ENCODE results near the gene SERPINB6. TPM values are rescaled to one million over a fixed set of nuclear protein-coding genes. Genes with fewer than 3 reads are reported as not detected.
"Not testable (repeated sequence)": the region's sequence is repeated elsewhere in the genome, so short reads cannot be mapped to it uniquely, and the experiment has no call there.

The SERPINB6 gene
- total RNA-seq, 4 donors from 2014 or later: 76.6 to 95.7 (median 84.4) TPM

GRCh38 chr6:2998249-2998997 lies 27.1 kb upstream of the SERPINB6 start:
- peak overlapping the region in 3 of 4 donors; percentile 77 to 97 (median 88) for H3K4me3 ChIP-seq
- not testable (repeated sequence) for DNase-seq, H3K9me3 ChIP-seq, H3K36me3 ChIP-seq, H3K27me3 ChIP-seq
- WGBS, 2 donors: 3 to 4% methylated on average over 9 to 10 of the region's 16 CpGs
- H3K4me1 ChIP-seq: peaks cover 14 to 36% (median 20%) of the 10 kb centered on the region in 3 donors
- peak overlapping the region; percentile 89 to 95 (median 93) for H3K27ac ChIP-seq
- intact Hi-C loops (cut with DNase I): loop anchor here (5.0 kb wide), 1 partner anchor 54 kb away; no protein-coding TSS in a partner anchor
- peak; percentile 38 to 83 (median 77) for TF ChIP-seq CTCF (IDR thresholded peaks at IDR 0.05)

GRCh38 chr6:2993755-2994317 lies 22.5 kb upstream of the SERPINB6 start:
- Histone ChIP-seq H3K27ac (no peak overlapping the region), H3K4me3 (no peak overlapping the region), H3K9me3 (no peaks in the 10 kb centered on the region), H3K36me3 (no peaks in the 10 kb centered on the region), H3K4me1 (peaks cover 4 to 20% (median 11%) of the 10 kb centered on the region in 3 donors), H3K27me3 (no peaks in the 10 kb centered on the region)
- 86 to 93% methylated on average over 4 of the region's 4 CpGs for WGBS, 2 donors
- no peak for DNase-seq
- TF ChIP-seq POLR2A (IDR thresholded peaks at IDR 0.05) (no peak), CTCF (IDR thresholded peaks at IDR 0.05) (no peak)
- intact Hi-C loops (cut with DNase I): no loop called here

GRCh38 chr6:2992330-2992979 lies 21.1 kb upstream of the SERPINB6 start:
- intact Hi-C loops (cut with DNase I): no loop called here
- Histone ChIP-seq H3K36me3 (no peaks in the 10 kb centered on the region), H3K4me1 (peaks cover 1 to 25% (median 16%) of the 10 kb centered on the region in 3 donors), H3K27ac (no peak overlapping the region), H3K4me3 (no peak overlapping the region), H3K27me3 (no peaks in the 10 kb centered on the region), H3K9me3 (no peaks in the 10 kb centered on the region)
- no peak for DNase-seq
- TF ChIP-seq CTCF (IDR thresholded peaks at IDR 0.05) (no peak), POLR2A (IDR thresholded peaks at IDR 0.05) (no peak)
- 91 to 92% methylated on average over 5 of the region's 6 CpGs for WGBS, 2 donors

GRCh38 chr6:2990932-2991506 lies 19.7 kb upstream of the SERPINB6 start:
- peaks cover 12 to 39% (median 29%) of the 10 kb centered on the region in 3 donors for H3K4me1 ChIP-seq
- WGBS, 2 donors: 10% methylated on average over 10 of the region's 10 CpGs
- intact Hi-C loops (cut with DNase I): no loop called here
- no peaks in the 10 kb centered on the region for H3K27me3 ChIP-seq
- H3K36me3 ChIP-seq: no peaks in the 10 kb centered on the region
- TF ChIP-seq CTCF (IDR thresholded peaks at IDR 0.05) (no peak), POLR2A (IDR thresholded peaks at IDR 0.05) (no peak)
- peak overlapping the region; percentile 98 to 99 (median 98) for H3K27ac ChIP-seq
- H3K9me3 ChIP-seq: no peaks in the 10 kb centered on the region
- peak overlapping the region; percentile 85 to 94 (median 90) for H3K4me3 ChIP-seq
- DNase-seq: no peak

Data from esophagus squamous epithelium (tissue), 5 donors.